SK-N-SH treated with all-trans-retinoic acid at 6 μM for 48 hours (cell line): ENCODE measurements around the gene ZNF792.

Source experiments
- ATAC-seq: fragments of 200-7000 bp; cut with Tn5 transposase; 3 replicates; pipeline ENCODE4 v1.9.1; 2020; ENCODE audit warnings: mild to moderate bottlenecking, moderate library complexity
- ARNTL ChIP-seq: fragments of 450-650 bp; formaldehyde crosslinking; IDR thresholded peaks from 2 replicates; pipeline ENCODE4 v1.5.0; 2020; ENCODE audit warnings: low read depth, mild to moderate bottlenecking, moderate library complexity, borderline replicate concordance
- BACH2 ChIP-seq: fragments of 250-450 bp; sonication (Bioruptor Pico); IDR thresholded peaks from 2 replicates; pipeline ENCODE4 v1.9.0; 2021; ENCODE audit warnings: mild to moderate bottlenecking, borderline replicate concordance
- CREB5 ChIP-seq: fragments of 250-450 bp; sonication (Bioruptor Pico); IDR thresholded peaks from 2 replicates; pipeline ENCODE4 v1.5.1; 2020; ENCODE audit warnings: low read depth, mild to moderate bottlenecking, moderate library complexity
- CSRNP3 ChIP-seq: fragments of 250-450 bp; sonication (Bioruptor Pico); IDR thresholded peaks from 2 replicates; pipeline ENCODE4 v1.5.1; 2021; ENCODE audit warnings: mild to moderate bottlenecking, moderate library complexity
- ESRRG ChIP-seq: fragments of 250-450 bp; sonication (Bioruptor Pico); IDR thresholded peaks from 2 replicates; pipeline ENCODE4 v1.6.1; 2021; ENCODE audit warnings: mild to moderate bottlenecking
- GLIS3 ChIP-seq: fragments of 250-450 bp; sonication (Bioruptor Pico); IDR thresholded peaks from 2 replicates; pipeline ENCODE4 v1.5.0; 2020; ENCODE audit warnings: mild to moderate bottlenecking, moderate library complexity
- ISL1 ChIP-seq: fragments of 250-450 bp; sonication (Bioruptor Pico); IDR thresholded peaks from 2 replicates; pipeline ENCODE4 v2.1.2; 2022; ENCODE audit warnings: mild to moderate bottlenecking, moderate library complexity
- OSR1 ChIP-seq: fragments of 250-450 bp; sonication (Bioruptor Pico); IDR thresholded peaks from 2 replicates; pipeline ENCODE4 v1.8.0; 2022; ENCODE audit warnings: moderate library complexity, mild to moderate bottlenecking, inconsistent platforms
- PATZ1 ChIP-seq: fragments of 250-450 bp; sonication (Bioruptor Pico); IDR thresholded peaks from 2 replicates; pipeline ENCODE4 v1.8.0; 2020; ENCODE audit warnings: mild to moderate bottlenecking, moderate library complexity, borderline replicate concordance
- PPARA ChIP-seq: fragments of 250-450 bp; sonication (Bioruptor Pico); IDR thresholded peaks from 2 replicates; pipeline ENCODE4 v1.5.0; 2020; ENCODE audit warnings: mild to moderate bottlenecking, borderline replicate concordance
- RARB ChIP-seq: fragments of 250-450 bp; sonication (Bioruptor Pico); IDR thresholded peaks from 2 replicates; pipeline ENCODE4 v1.8.0; 2021; ENCODE audit warnings: mild to moderate bottlenecking, moderate library complexity
- SNAI2 ChIP-seq: fragments of 250-450 bp; sonication (Bioruptor Pico); IDR thresholded peaks from 2 replicates; pipeline ENCODE4 v1.5.0; 2020; ENCODE audit warnings: mild to moderate bottlenecking, moderate library complexity
- TCF4 ChIP-seq: fragments of 250-450 bp; sonication (Bioruptor Pico); IDR thresholded peaks from 2 replicates; pipeline ENCODE4 v1.8.0; 2021; ENCODE audit warnings: mild to moderate bottlenecking, moderate library complexity, borderline replicate concordance
- TOX ChIP-seq: fragments of 250-450 bp; sonication (Bioruptor Pico); IDR thresholded peaks from 2 replicates; pipeline ENCODE4 v1.8.0; 2021; ENCODE audit warnings: mild to moderate bottlenecking, moderate library complexity, borderline replicate concordance
- ZC3H10 ChIP-seq: fragments of 250-450 bp; sonication (Bioruptor Pico); IDR thresholded peaks from 2 replicates; pipeline ENCODE4 v1.5.1; 2021; ENCODE audit warnings: mild to moderate bottlenecking, moderate library complexity
- ZFP3 ChIP-seq: fragments of 250-450 bp; sonication (Bioruptor Pico); IDR thresholded peaks from 2 replicates; pipeline ENCODE4 v1.5.0; 2020; ENCODE audit warnings: mild to moderate bottlenecking, moderate library complexity
- ZFP30 ChIP-seq: fragments of 450-650 bp; formaldehyde crosslinking; IDR thresholded peaks from 2 replicates; pipeline ENCODE4 v1.5.0; 2022; ENCODE audit warnings: mild to moderate bottlenecking, moderate library complexity
- ZNF70 ChIP-seq: fragments of 450-650 bp; formaldehyde crosslinking; IDR thresholded peaks from 2 replicates; pipeline ENCODE4 v1.5.0; 2020; ENCODE audit warnings: mild to moderate bottlenecking, moderate library complexity
- ZNF8 ChIP-seq: fragments of 450-650 bp; formaldehyde crosslinking; IDR thresholded peaks from 2 replicates; pipeline ENCODE4 v1.5.0; 2020; ENCODE audit warnings: mild to moderate bottlenecking, moderate library complexity
- TF ChIP-seq, protein P1 (sequence below): fragments of 250-450 bp; sonication (Bioruptor Pico); IDR thresholded peaks from 2 replicates; pipeline ENCODE4 v1.8.0; 2021; ENCODE audit warnings: low read depth, mild to moderate bottlenecking, moderate library complexity, borderline replicate concordance
- TF ChIP-seq, protein P2 (sequence below): fragments of 250-450 bp; sonication (Bioruptor Pico); IDR thresholded peaks from 2 replicates; pipeline ENCODE4 v1.5.0; 2020; ENCODE audit warnings: mild to moderate bottlenecking, moderate library complexity

Gene ZNF792

DNA sequence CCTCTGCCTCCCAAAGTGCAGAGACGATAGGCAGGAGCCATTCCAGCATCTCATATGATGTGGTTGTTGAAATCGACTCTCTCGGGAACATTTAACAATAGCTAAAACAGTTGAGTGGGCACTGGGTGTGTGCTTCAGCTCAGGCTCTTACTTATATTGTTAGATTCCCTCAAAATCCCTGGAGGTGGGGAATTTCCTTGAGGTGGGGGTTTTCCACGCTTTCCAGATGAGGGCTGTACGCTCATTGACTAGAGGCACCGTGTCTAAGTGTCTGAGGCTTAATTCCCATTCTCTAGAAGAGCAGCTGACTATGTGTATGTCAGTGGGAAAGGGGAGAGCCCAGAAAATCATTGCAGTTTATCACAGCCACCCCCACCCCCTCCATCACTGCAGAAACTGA, 25.3 kb upstream of the ZNF792 start:
- no peak for ATAC-seq
- TF ChIP-seq PPARA (CRISPR knock-in tag): no peak
- TF ChIP-seq ZNF70: no peak
- no peak for TF ChIP-seq ZFP30 (CRISPR knock-in tag)
- no peak for TF ChIP-seq PATZ1 (CRISPR knock-in tag)
- no peak for TF ChIP-seq BACH2 (CRISPR knock-in tag)
- TF ChIP-seq ZFP3: no peak
- TF ChIP-seq OSR1: no peak
- TF ChIP-seq ESRRG (CRISPR knock-in tag): no peak
- no peak for TF ChIP-seq ZNF8
- TF ChIP-seq TOX (CRISPR knock-in tag): no peak
- no peak for TF ChIP-seq ZC3H10
- no peak for TF ChIP-seq ISL1 (CRISPR knock-in tag)
- no peak for TF ChIP-seq CREB5
- no peak for TF ChIP-seq CSRNP3
- TF ChIP-seq, protein P1, sequence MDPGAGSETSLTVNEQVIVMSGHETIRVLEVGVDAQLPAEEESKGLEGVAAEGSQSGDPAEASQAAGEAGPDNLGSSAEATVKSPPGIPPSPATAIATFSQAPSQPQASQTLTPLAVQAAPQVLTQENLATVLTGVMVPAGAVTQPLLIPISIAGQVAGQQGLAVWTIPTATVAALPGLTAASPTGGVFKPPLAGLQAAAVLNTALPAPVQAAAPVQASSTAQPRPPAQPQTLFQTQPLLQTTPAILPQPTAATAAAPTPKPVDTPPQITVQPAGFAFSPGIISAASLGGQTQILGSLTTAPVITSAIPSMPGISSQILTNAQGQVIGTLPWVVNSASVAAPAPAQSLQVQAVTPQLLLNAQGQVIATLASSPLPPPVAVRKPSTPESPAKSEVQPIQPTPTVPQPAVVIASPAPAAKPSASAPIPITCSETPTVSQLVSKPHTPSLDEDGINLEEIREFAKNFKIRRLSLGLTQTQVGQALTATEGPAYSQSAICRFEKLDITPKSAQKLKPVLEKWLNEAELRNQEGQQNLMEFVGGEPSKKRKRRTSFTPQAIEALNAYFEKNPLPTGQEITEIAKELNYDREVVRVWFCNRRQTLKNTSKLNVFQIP (CRISPR knock-in tag): no peak
- TF ChIP-seq GLIS3 (CRISPR knock-in tag): no peak
- TF ChIP-seq SNAI2 (CRISPR knock-in tag): no peak
- TF ChIP-seq ARNTL: no peak

- TF ChIP-seq, protein P1 (CRISPR knock-in tag): no peak
- TF ChIP-seq ZNF70 (no peak), OSR1 (no peak), GLIS3 (CRISPR knock-in tag) (no peak), TCF4 (no peak), PPARA (CRISPR knock-in tag) (no peak), ISL1 (CRISPR knock-in tag) (no peak), RARB (no peak), ZFP3 (no peak), TOX (CRISPR knock-in tag) (no peak)
- TF ChIP-seq, protein P2, sequence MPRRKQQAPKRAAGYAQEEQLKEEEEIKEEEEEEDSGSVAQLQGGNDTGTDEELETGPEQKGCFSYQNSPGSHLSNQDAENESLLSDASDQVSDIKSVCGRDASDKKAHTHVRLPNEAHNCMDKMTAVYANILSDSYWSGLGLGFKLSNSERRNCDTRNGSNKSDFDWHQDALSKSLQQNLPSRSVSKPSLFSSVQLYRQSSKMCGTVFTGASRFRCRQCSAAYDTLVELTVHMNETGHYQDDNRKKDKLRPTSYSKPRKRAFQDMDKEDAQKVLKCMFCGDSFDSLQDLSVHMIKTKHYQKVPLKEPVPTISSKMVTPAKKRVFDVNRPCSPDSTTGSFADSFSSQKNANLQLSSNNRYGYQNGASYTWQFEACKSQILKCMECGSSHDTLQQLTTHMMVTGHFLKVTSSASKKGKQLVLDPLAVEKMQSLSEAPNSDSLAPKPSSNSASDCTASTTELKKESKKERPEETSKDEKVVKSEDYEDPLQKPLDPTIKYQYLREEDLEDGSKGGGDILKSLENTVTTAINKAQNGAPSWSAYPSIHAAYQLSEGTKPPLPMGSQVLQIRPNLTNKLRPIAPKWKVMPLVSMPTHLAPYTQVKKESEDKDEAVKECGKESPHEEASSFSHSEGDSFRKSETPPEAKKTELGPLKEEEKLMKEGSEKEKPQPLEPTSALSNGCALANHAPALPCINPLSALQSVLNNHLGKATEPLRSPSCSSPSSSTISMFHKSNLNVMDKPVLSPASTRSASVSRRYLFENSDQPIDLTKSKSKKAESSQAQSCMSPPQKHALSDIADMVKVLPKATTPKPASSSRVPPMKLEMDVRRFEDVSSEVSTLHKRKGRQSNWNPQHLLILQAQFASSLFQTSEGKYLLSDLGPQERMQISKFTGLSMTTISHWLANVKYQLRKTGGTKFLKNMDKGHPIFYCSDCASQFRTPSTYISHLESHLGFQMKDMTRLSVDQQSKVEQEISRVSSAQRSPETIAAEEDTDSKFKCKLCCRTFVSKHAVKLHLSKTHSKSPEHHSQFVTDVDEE: no peak
- no peak for ATAC-seq
Measured at GRCh38 chr19:34988119-34988518, 24.1 kb upstream of the ZNF792 start.
